ENCODE measurements around the gene SLC19A2. TPM values are rescaled to one million over a fixed set of nuclear protein-coding genes. Genes with fewer than 3 reads are reported as not detected.

SLC19A2 gene
- total RNA-seq, 1 experiment from 2014 or later, result 10.1 TPM

- no peak overlapping the region for H3K27ac ChIP-seq (ENCODE audit: low read depth, low read length)
- no peak overlapping the region for H3K4me3 ChIP-seq (replicated peaks in 1 of 2; ENCODE audit: low read depth in 1 of 2, low read length in 2 of 2)
- no peaks in the 10 kb centered on the region for H3K4me1 ChIP-seq (ENCODE audit: control insufficient read depth in 1 of 2, insufficient read depth in 2 of 2, low read length in 2 of 2)
- H3K27me3 ChIP-seq (ENCODE audit: insufficient read depth, low read length), result no peaks in the 10 kb centered on the region
- ChIA-PET POLR2A (no interaction called here), RAD21 (ENCODE audit: low non-redundant PET in 1 of 2, low total read pairs in 2 of 2, uncharacterized antibody in 2 of 2, unreplicated experiment in 2 of 2) (no interaction called here), CTCF (interaction anchor here (1.0 kb wide), 1 partner anchor 914 kb away, joined by 3 read pairs; no protein-coding TSS in a partner anchor)
- ATAC-seq (no peak), DNase-seq (ENCODE audit: low read depth, low spot score) (no peak)
- H3K9me2 ChIP-seq (ENCODE audit: insufficient read depth), result 0 out of 2 replicates have a peak, but pooled peaks cover 2% of the 10 kb centered on the region
- H4K20me1 ChIP-seq (ENCODE audit: insufficient read depth), result no peaks in the 10 kb centered on the region
- H3K4me2 ChIP-seq (ENCODE audit: low read length), result no peak overlapping the region
- TF ChIP-seq ZNF274 (IDR thresholded peaks at IDR 0.05; ENCODE audit: low read depth, low read length), result no peak
- no peak for TF ChIP-seq ZFX (IDR thresholded peaks at IDR 0.05)
- no peak overlapping the region for H3K9ac ChIP-seq (ENCODE audit: low read length)
- H3K36me3 ChIP-seq (ENCODE audit: control insufficient read depth in 1 of 2, insufficient read depth in 2 of 2, low read length in 2 of 2), result no peaks in the 10 kb centered on the region
- no peaks in the 10 kb centered on the region for H3K79me2 ChIP-seq (ENCODE audit: insufficient read depth, low read length)
- no TSS peak for BruUV-seq (replicated peaks)
- intact Hi-C loops (cut with micrococcal nuclease), result no loop called here
- peak overlapping the region; percentile 28 for H2AFZ ChIP-seq (ENCODE audit: low read depth, low read length, poor library complexity, severe bottlenecking)
- no peaks in the 10 kb centered on the region for H3K9me3 ChIP-seq (ENCODE audit: control insufficient read depth in 1 of 2, insufficient read depth in 1 of 2, low read depth in 1 of 2, low read length in 2 of 2)
Measured at GRCh38 chr1:169517558-169518186, 31.9 kb upstream of the SLC19A2 start.

DNA sequence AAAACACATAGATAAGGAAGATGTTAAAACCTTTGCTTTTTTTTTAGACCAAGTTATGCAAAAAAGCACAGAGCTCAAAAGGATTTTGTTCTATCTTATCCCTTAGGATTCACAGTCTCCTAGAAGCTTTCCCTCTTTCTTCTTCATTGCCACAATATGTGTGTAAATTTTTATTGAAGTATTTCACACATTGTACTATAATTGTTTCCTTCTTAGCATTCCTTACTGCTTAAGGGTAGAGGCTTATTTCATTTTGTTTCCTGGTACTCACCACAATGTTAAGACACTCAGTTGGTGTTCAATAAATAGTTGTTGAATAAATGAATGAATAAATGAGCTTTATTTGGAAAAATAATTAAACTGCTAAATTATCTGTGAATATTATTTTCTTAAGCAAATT lies 29.9 kb upstream of the SLC19A2 start:
- intact Hi-C loops (cut with micrococcal nuclease), result no loop called here
- ChIA-PET CTCF (no interaction called here), POLR2A (no interaction called here), RAD21 (ENCODE audit: low non-redundant PET in 1 of 2, low total read pairs in 2 of 2, uncharacterized antibody in 2 of 2, unreplicated experiment in 2 of 2) (no interaction called here)
- H3K4me3 ChIP-seq (replicated peaks in 1 of 2; ENCODE audit: low read depth in 1 of 2, low read length in 2 of 2), result no peak overlapping the region
- DNase-seq (ENCODE audit: low read depth, low spot score) (no peak), ATAC-seq (no peak)
- H3K27ac ChIP-seq (ENCODE audit: low read depth, low read length), result no peak overlapping the region
- H3K4me2 ChIP-seq (ENCODE audit: low read length), result no peak overlapping the region
- no peaks in the 10 kb centered on the region for H4K20me1 ChIP-seq (ENCODE audit: insufficient read depth)
- H2AFZ ChIP-seq (ENCODE audit: low read depth, low read length, poor library complexity, severe bottlenecking), result no peak overlapping the region
- H3K4me1 ChIP-seq (ENCODE audit: control insufficient read depth in 1 of 2, insufficient read depth in 2 of 2, low read length in 2 of 2), result peaks cover 0 to 9% of the 10 kb centered on the region in 2 experiments; a peak in 2 of 4 replicates
- H3K36me3 ChIP-seq (ENCODE audit: control insufficient read depth in 1 of 2, insufficient read depth in 2 of 2, low read length in 2 of 2), result no peaks in the 10 kb centered on the region
- H3K9ac ChIP-seq (ENCODE audit: low read length), result no peak overlapping the region
- H3K27me3 ChIP-seq (ENCODE audit: insufficient read depth, low read length), result no peaks in the 10 kb centered on the region
- no peak for TF ChIP-seq TCF7L2 (IDR thresholded peaks at IDR 0.05; ENCODE audit: borderline replicate concordance, extremely low read depth, insufficient read depth, insufficient read length)
- TF ChIP-seq, protein P1, sequence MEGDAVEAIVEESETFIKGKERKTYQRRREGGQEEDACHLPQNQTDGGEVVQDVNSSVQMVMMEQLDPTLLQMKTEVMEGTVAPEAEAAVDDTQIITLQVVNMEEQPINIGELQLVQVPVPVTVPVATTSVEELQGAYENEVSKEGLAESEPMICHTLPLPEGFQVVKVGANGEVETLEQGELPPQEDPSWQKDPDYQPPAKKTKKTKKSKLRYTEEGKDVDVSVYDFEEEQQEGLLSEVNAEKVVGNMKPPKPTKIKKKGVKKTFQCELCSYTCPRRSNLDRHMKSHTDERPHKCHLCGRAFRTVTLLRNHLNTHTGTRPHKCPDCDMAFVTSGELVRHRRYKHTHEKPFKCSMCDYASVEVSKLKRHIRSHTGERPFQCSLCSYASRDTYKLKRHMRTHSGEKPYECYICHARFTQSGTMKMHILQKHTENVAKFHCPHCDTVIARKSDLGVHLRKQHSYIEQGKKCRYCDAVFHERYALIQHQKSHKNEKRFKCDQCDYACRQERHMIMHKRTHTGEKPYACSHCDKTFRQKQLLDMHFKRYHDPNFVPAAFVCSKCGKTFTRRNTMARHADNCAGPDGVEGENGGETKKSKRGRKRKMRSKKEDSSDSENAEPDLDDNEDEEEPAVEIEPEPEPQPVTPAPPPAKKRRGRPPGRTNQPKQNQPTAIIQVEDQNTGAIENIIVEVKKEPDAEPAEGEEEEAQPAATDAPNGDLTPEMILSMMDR (IDR thresholded peaks at IDR 0.05 in 2 of 3, conservative IDR thresholded peaks at IDR 0.05 in 1 of 3; ENCODE audit: borderline replicate concordance in 1 of 3, insufficient read depth in 1 of 3, low read depth in 2 of 3, low read length in 2 of 3), result no peak
- TF ChIP-seq RAD21 (IDR thresholded peaks at IDR 0.05; ENCODE audit: low read depth), result no peak
- TF ChIP-seq EGR1 (IDR thresholded peaks at IDR 0.05; ENCODE audit: low read depth), result no peak
- no peak for TF ChIP-seq SRF (IDR thresholded peaks at IDR 0.05; ENCODE audit: low read depth)
- no peak for TF ChIP-seq REST (IDR thresholded peaks at IDR 0.05; ENCODE audit: low read depth)
- no peak for TF ChIP-seq EZH2phosphoT487 (IDR thresholded peaks at IDR 0.05; ENCODE audit: borderline replicate concordance)
- H3K9me2 ChIP-seq (ENCODE audit: insufficient read depth), result 0 out of 2 replicates have a peak, but pooled peaks cover 2% of the 10 kb centered on the region
- H3K79me2 ChIP-seq (ENCODE audit: insufficient read depth, low read length), result no peaks in the 10 kb centered on the region
- BruUV-seq (replicated peaks), result no TSS peak
- H3K9me3 ChIP-seq (ENCODE audit: control insufficient read depth in 1 of 2, insufficient read depth in 1 of 2, low read depth in 1 of 2, low read length in 2 of 2), result no peaks in the 10 kb centered on the region
